GM21423 (cell line): ENCODE data around the gene TUBD1.
"Not testable (repeated sequence)": the region's sequence is repeated elsewhere in the genome, so short reads cannot be mapped to it uniquely, and the experiment has no call there.

Experiments
- ATAC-seq: cut with Tn5 transposase; IDR thresholded peaks from one replicate; pipeline ENCODE4 v1.9.1; 2021; ENCODE audit warnings: mild to moderate bottlenecking, moderate library complexity; ENCODE audit not compliant: unreplicated experiment

Gene TUBD1

GRCh38 chr17:59845595-59846393 is 46.9 kb downstream of the TUBD1 start:
- ATAC-seq: no peak

DNA sequence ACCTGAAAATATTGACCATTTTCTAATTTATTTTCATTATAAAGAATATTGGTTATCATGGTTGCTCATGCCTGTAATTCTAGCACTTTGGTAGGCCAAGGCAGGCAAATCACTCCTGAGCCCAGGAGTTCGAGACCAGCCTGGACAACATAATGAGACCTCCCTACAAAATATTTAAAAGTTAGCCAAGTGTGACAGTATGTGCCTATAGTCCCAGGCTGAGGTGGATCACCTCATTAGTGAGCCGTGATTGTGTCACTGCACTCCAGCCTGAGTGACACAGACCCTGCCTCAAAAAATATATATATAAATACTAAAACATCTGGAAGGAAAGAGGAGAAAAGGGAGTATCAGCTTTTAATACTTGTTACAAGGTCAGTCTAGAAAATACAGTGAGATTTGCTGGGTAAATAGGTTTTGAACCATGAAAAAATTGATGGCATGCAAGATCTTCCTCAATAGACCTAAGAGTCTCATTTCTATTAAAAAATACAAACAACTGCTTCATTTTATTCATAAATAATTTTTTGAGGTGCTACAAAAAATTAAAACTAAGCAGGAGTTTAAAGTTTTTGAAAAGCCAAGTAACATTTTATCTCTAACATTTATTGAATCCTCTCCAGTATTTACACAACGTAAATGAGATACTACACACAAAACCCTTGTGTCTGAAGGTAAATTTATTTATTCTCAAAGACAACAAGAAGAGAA is 47.7 kb downstream of the TUBD1 start:
- ATAC-seq: no peak

- peak; percentile 31 for ATAC-seq
These were observed 49.7 kb downstream of the TUBD1 start for GRCh38 chr17:59842901-59843652.

- not testable (repeated sequence) for ATAC-seq
These were observed 50.9 kb downstream of the TUBD1 start for GRCh38 chr17:59841882-59842263.

GRCh38 chr17:59841091-59841881 is 51.5 kb downstream of the TUBD1 start:
- ATAC-seq: not testable (repeated sequence)

DNA sequence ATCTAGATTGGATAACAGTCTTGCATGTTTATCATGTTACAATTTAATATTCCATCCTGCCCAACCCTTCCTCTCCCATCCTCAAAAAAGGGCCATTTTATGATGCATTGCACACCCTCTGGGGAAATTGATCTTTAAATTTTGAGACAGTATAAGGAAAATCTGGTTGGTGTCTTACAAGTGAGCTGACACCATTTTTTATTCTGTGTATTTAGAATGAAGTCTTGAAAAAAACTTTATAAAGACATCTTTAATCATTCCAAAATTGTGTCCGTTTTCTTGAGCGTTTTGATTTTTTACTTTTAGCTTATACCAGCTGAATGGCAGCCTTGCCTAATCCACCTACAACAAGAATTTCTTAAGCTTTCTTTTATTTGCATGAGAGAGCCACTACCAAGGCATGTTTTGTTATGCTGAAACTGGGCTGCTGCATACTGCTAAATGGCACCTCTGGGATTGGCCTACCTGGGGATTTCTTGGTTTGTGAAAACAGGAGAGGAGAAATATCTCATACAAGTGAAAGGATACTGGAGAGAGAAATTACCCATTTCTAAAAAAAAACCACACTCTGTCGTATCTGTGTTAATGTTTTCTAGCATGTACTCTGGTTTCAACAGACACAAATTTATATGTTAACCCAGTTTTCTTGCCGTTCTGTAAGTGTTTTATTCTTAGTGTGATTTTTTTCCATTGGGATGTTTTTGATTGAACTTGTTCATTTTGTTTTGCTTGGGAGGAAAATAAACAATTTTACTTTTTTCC is 52.2 kb downstream of the TUBD1 start:
- no peak for ATAC-seq

GRCh38 chr17:59839651-59840328 is 53.0 kb downstream of the TUBD1 start:
- ATAC-seq: no peak

DNA sequence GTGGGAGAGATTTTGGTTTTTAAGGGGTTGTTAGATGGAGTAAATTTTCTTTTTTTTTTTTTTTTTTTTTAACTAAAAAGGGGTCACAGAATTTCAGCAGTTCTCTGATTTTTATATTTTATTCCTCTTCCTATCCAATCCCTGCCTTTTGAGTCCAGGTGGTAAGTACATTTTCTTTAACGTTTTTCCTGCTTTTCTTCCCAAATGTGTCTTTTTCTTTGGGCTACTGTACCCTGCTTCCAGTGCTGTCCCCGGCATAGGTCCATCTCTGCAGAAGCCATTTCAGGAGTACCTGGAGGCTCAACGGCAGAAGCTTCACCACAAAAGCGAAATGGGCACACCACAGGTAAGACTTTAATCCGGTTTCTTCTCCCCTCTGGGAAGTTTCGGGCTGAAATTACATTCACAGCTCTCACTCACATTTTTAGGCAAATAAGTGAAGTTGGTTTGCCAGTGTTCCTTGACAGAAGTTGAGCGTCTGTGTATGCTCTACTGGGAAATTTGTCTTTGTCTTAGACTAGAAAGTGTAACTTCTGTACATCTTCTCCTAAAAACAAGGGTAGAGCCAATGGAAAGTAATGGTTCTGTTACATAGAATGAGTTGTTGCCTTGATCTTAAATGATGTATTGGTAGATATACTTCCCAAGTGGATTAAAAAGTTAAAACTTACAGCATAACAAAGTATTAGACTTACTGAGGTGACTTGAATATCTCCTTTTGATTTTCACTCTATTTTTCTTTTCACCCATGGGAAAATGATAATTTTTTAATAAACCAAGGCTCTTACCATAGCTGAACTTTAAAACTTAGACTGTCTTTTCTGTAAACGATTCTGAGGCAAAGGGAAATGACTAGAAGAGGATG is 54.5 kb downstream of the TUBD1 start:
- ATAC-seq: no peak

GRCh38 chr17:59837308-59838051 is 55.3 kb downstream of the TUBD1 start:
- peak; percentile 81 for ATAC-seq

DNA sequence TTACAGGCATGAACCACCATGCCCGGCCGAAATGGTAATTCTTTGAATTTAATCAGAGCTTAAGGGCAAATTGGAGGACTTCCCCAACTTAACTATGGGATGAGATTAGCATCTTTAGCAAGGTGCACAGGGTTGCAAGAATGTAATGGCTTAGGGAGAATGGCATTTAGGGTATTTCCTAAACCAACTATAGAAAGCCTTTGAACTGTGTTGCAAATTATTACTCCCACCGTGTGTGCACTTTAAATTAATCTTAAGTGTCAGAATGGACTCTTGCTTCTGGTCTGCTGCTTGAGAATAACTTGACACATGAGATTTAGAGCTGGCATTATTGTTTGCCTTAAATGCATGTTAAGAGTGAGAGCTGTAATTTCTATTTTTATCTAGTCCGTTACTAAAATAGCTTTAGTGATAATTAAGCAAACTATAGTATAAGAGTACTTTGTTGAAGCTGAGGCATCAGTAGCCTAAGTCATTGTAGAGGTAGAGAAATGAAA is 59.8 kb downstream of the TUBD1 start:
- no peak for ATAC-seq

GRCh38 chr17:59830846-59831486 is 61.8 kb downstream of the TUBD1 start:
- no peak for ATAC-seq

DNA sequence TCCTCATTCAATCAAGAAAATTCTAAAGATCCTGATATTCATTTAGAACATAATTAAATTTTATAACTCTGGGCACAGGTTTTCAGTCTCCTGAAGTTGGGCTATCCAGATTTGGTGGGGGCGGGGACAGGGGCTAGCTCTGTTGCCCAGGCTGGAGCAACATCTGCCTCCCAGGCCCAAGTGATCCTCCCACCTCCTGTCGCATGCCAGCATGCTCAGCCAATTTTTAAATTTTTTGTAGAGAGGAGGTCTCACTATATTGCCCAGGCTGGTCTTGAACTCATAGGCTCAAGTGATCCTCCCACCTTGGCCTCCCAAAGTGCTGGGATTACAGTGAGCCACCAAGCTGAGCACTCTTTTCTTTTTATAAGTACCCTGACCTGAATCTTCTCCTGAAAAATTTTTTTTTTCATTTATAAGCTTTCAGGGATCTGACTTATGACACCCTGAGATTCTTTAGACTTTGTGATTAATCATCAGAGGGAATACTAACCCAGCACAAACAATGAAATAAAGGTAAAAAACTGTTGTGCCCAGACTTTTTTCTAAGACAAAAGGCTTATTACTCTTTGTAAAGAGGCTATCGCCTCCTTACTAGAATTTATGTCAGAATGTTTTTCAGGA is 62.6 kb downstream of the TUBD1 start:
- ATAC-seq: no peak

- peak; percentile 61 for ATAC-seq
These were observed 63.3 kb downstream of the TUBD1 start for GRCh38 chr17:59829217-59830006.

DNA sequence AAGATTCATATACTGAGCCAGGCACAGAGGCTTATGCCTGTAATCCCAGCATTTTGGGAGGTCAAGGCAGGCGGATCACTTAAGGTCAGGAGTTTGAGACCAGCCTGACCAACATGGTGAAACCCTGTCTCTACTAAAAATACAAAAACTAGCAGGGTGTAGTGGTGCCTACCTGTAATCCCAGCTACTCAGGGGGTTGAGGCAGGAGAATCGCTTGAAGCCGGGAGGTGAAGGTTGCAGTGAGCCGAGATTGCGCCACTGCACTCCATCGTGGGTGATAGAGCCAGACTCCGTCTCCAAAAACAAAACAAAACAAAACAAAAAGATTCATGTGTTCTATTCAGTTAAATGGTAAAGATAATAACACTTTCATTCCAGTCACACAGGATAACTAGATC is 63.9 kb downstream of the TUBD1 start:
- not testable (repeated sequence) for ATAC-seq

- ATAC-seq: no peak
These were observed 64.3 kb downstream of the TUBD1 start for GRCh38 chr17:59828478-59828760.
